Measurements from ENCODE around the gene ZNF524.

Gene ZNF524

GRCh38 chr19:55642153-55643002 lies 42.3 kb downstream of the ZNF524 start:
- peak; percentile 38 for DNase-seq (ENCODE audit: low spot score)

GRCh38 chr19:55643003-55643886 lies 43.2 kb downstream of the ZNF524 start, which contains the start of gene ZNF581:
Gene ZNF581, plus strand, starts transcription at chr19:55643649. Its CDS starts 923 bp downstream, at chr19:55644572.
- peak; percentile 80 for DNase-seq (ENCODE audit: low spot score)

- DNase-seq (ENCODE audit: low spot score) = no peak
Observed at GRCh38 chr19:55643887-55644176, 43.7 kb downstream of the ZNF524 start.

- no peak for DNase-seq (ENCODE audit: low spot score)
Observed at GRCh38 chr19:55644191-55644833, 44.2 kb downstream of the ZNF524 start.

GRCh38 chr19:55644842-55645511 lies 44.9 kb downstream of the ZNF524 start:
- peak; percentile 49 for DNase-seq (ENCODE audit: low spot score)

GRCh38 chr19:55645512-55645881 lies 45.4 kb downstream of the ZNF524 start:
- DNase-seq (ENCODE audit: low spot score) = no peak

GRCh38 chr19:55646889-55647731 lies 47.0 kb downstream of the ZNF524 start:
- DNase-seq (ENCODE audit: low spot score) = peak; percentile 73

GRCh38 chr19:55647732-55648584 lies 47.9 kb downstream of the ZNF524 start, which contains the start of gene CCDC106:
Gene CCDC106, plus strand, starts transcription at chr19:55648212. Its CDS starts 835 bp downstream, at chr19:55649047.
- peak; percentile 54 for DNase-seq (ENCODE audit: low spot score)

- DNase-seq (ENCODE audit: low spot score) = no peak
Observed at GRCh38 chr19:55648585-55649267, 48.6 kb downstream of the ZNF524 start.

- DNase-seq (ENCODE audit: low spot score) = no peak
Observed at GRCh38 chr19:55649268-55650125, 49.4 kb downstream of the ZNF524 start.

GRCh38 chr19:55650126-55650557 lies 50.1 kb downstream of the ZNF524 start:
- no peak for DNase-seq (ENCODE audit: low spot score)

- no peak for DNase-seq (ENCODE audit: low spot score)
Observed at GRCh38 chr19:55650602-55651230, 50.6 kb downstream of the ZNF524 start.

GRCh38 chr19:55651236-55651635 lies 51.1 kb downstream of the ZNF524 start:
- no peak for DNase-seq (ENCODE audit: low spot score)

- DNase-seq (ENCODE audit: low spot score) = no peak
Observed at GRCh38 chr19:55652311-55653128, 52.4 kb downstream of the ZNF524 start.

All from germinal center (tissue), 1 donor.